ENCODE measurements around the gene IGFBP6.
A peak's percentile ranks its signal among the peaks of the same experiment; 100 is the strongest.
"Not testable (repeated sequence)": the region's sequence is repeated elsewhere in the genome, so short reads cannot be mapped to it uniquely, and the experiment has no call there.

The IGFBP6 gene

DNA sequence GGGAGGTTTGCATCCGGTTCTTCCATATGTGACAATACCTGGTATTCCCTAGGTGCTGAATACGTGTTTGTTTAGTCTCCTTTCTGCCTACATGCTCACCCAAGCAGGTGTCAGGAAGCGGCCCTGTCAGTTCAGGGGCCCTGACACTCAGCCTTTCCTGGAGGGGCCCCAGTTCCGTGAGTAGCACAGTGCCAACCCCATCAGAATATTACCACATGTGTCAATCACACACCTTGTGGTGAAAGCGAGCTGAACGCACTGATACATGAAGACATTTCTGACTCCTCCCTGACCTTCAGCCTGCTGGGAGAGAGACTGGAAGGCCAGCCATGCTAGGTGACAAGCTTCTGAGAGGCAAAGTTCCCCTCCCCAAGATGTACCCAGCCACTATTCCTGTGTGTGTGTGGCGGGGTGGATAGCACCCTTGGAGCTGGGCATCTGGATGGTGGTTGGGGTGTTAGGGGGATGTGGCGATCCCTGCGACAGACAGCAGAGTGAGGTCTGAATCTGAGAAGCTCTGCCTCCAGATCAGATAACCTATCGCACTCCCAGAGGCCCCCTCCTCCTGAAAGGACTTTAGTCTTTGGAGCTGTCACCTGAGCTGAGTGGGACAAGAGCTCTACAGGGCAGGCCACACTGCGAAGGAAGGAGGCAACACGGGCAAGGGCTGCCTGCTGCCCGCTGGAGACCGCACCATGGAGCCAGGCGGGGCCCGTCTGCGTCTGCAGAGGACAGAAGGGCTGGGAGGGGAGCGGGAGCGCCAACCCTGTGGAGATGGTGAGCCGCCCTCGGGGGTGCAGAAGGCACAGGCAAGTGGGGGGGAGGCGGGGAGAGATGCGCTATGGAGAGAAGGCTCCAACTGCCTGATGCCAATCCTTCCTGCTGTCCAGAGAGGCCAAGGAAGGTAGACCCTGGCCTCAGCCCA is 5.7 kb downstream of the IGFBP6 start, which contains the start of gene SOAT2:
Gene SOAT2 (plus strand): TSS at position 604 of the 925 bp plus-strand sequence. CDS start 92 bp downstream, at position 696.
- peak in 2 of 3 donors; percentile 47 to 59 for DNase-seq
- H3K27me3 ChIP-seq (replicated peaks in 2 of 5; ENCODE audit: control insufficient read depth in 4 of 5, insufficient read depth in 5 of 5, low read length in 4 of 5) = no peaks in the 10 kb centered on the region
- H3K9me3 ChIP-seq (ENCODE audit: control extremely low read depth in 1 of 5, control insufficient read depth in 4 of 5, insufficient read depth in 2 of 5, low read depth in 1 of 5, low read length in 4 of 5) = no peaks in the 10 kb centered on the region
- H3K4me1 ChIP-seq (ENCODE audit: control extremely low read depth in 1 of 4, control insufficient read depth in 4 of 4, insufficient read depth in 4 of 4, low read length in 3 of 4) = peaks cover 7 to 45% (median 41%) of the 10 kb centered on the region in 4 experiments
- 68% methylated on average over 17 of the region's 23 CpGs for WGBS (ENCODE audit: insufficient coverage)
- CTCF ChIA-PET = interaction anchor here (0.5 to 14.5 kb wide), 18 partner anchors 9 to 526 kb away, joined by 3 to 361 read pairs (median 4); partner anchors contain the start of genes CSAD, PFDN5, SPRYD3 and ZNF740
- no peak within 1 kb of the TSS for H3K27ac ChIP-seq (ENCODE audit: insufficient read depth in 1 of 2, low read depth in 1 of 2, low read length in 2 of 2, poor library complexity in 1 of 2, severe bottlenecking in 2 of 2)
- POLR2A ChIA-PET = interaction anchor here (0.6 to 1.9 kb wide), 4 partner anchors 24 to 164 kb away, joined by 3 to 5 read pairs (median 4); partner anchors contain the start of gene SPRYD3
- H3K4me3 ChIP-seq (ENCODE audit: control insufficient read depth in 1 of 7, extremely low read depth in 1 of 7, insufficient read depth in 4 of 7, low read depth in 2 of 7, low read length in 6 of 7) = peak within 1 kb of the TSS in 2 of 7 experiments; percentile 13 to 21
- no peaks in the 10 kb centered on the region for H3K36me3 ChIP-seq (ENCODE audit: control insufficient read depth in 4 of 4, insufficient read depth in 4 of 4, low read length in 3 of 4)

DNA sequence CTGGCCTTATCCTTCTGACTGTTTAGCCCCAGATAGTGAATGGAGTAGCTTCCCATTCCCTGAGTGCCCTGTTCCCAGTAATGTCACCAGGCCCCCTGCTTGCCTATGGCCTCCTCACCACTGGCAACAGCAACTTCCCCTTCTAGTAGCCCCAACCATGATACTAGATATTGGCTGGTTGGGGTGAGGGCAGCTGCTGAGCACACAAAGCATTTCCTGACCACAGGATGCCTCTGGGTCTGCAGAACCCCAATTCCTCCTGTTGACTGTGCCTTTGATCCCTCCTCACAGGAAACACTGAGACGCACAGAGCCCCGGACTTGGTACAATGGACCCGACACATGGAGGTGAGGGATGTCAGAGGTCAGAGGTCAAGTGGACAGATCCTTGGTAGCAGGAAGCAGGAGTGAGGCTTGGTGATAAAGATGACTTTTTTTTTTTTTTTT is 6.4 kb downstream of the IGFBP6 start:
- POLR2A ChIA-PET = interaction anchor here (0.6 to 1.9 kb wide), 4 partner anchors 19 to 99 kb away, joined by 3 to 5 read pairs (median 4); partner anchors contain the start of gene SPRYD3
- DNase-seq = peak; percentile 58 to 94 (median 93)
- CTCF ChIA-PET = interaction anchor here (0.7 to 14.5 kb wide), 9 partner anchors 8 to 95 kb away, joined by 3 to 361 read pairs (median 4); partner anchors contain the start of gene SPRYD3

DNA sequence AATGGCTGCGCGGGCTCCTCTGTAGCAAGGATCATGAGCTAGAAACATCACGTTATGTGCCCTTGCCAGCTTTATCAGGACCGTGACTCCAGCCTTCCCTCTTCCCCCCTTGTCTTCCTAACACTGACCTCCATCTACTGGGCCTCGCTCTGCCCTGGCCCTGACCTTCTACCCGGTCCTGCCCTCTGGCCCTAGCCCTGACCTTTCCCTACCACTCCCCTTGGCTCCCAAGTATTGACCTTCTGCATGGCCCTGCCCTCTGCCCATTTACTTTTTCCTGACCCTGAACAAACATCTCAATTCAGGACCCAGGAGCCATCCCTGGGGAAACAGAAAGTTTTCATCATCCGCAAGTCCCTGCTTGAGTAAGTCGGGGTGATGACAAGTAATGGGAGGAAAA is 7.8 kb downstream of the IGFBP6 start:
- Histone ChIP-seq H3K27me3 (replicated peaks in 2 of 5; ENCODE audit: control insufficient read depth in 4 of 5, insufficient read depth in 5 of 5, low read length in 4 of 5) (no peaks in the 10 kb centered on the region), H3K27ac (ENCODE audit: insufficient read depth in 1 of 2, low read depth in 1 of 2, low read length in 2 of 2, poor library complexity in 1 of 2, severe bottlenecking in 2 of 2) (no peak overlapping the region), H3K4me1 (ENCODE audit: control extremely low read depth in 1 of 4, control insufficient read depth in 4 of 4, insufficient read depth in 4 of 4, low read length in 3 of 4) (peaks cover 5 to 33% (median 28%) of the 10 kb centered on the region in 4 experiments), H3K9me3 (ENCODE audit: control extremely low read depth in 1 of 5, control insufficient read depth in 4 of 5, insufficient read depth in 2 of 5, low read depth in 1 of 5, low read length in 4 of 5) (no peaks in the 10 kb centered on the region), H3K36me3 (ENCODE audit: control insufficient read depth in 4 of 4, insufficient read depth in 4 of 4, low read length in 3 of 4) (no peaks in the 10 kb centered on the region), H3K4me3 (ENCODE audit: control insufficient read depth in 1 of 7, extremely low read depth in 1 of 7, insufficient read depth in 4 of 7, low read depth in 2 of 7, low read length in 6 of 7) (no peak overlapping the region)
- no peak for DNase-seq
- CTCF ChIA-PET = interaction anchor here (1.0 to 1.7 kb wide), 2 partner anchors 39 to 93 kb away, joined by 3 to 6 read pairs; no protein-coding TSS in a partner anchor
- POLR2A ChIA-PET = no interaction called here
- 98% methylated on average over 6 of the region's 8 CpGs for WGBS (ENCODE audit: insufficient coverage)

More for the DNA sequence above, 6.4 kb downstream of the IGFBP6 start:
- H3K4me3 ChIP-seq (ENCODE audit: control insufficient read depth in 1 of 7, extremely low read depth in 1 of 7, insufficient read depth in 4 of 7, low read depth in 2 of 7, low read length in 6 of 7) = peak overlapping the region in 2 of 7 experiments; percentile 13 to 21
- no peaks in the 10 kb centered on the region for H3K9me3 ChIP-seq (ENCODE audit: control extremely low read depth in 1 of 5, control insufficient read depth in 4 of 5, insufficient read depth in 2 of 5, low read depth in 1 of 5, low read length in 4 of 5)
- no peaks in the 10 kb centered on the region for H3K27me3 ChIP-seq (replicated peaks in 2 of 5; ENCODE audit: control insufficient read depth in 4 of 5, insufficient read depth in 5 of 5, low read length in 4 of 5)
- 0% methylated on average over 2 of the region's 3 CpGs for WGBS (ENCODE audit: insufficient coverage)
- H3K27ac ChIP-seq (ENCODE audit: insufficient read depth in 1 of 2, low read depth in 1 of 2, low read length in 2 of 2, poor library complexity in 1 of 2, severe bottlenecking in 2 of 2) = no peak overlapping the region
- peaks cover 5 to 38% (median 34%) of the 10 kb centered on the region in 4 experiments for H3K4me1 ChIP-seq (ENCODE audit: control extremely low read depth in 1 of 4, control insufficient read depth in 4 of 4, insufficient read depth in 4 of 4, low read length in 3 of 4)
- H3K36me3 ChIP-seq (ENCODE audit: control insufficient read depth in 4 of 4, insufficient read depth in 4 of 4, low read length in 3 of 4) = no peaks in the 10 kb centered on the region

DNA sequence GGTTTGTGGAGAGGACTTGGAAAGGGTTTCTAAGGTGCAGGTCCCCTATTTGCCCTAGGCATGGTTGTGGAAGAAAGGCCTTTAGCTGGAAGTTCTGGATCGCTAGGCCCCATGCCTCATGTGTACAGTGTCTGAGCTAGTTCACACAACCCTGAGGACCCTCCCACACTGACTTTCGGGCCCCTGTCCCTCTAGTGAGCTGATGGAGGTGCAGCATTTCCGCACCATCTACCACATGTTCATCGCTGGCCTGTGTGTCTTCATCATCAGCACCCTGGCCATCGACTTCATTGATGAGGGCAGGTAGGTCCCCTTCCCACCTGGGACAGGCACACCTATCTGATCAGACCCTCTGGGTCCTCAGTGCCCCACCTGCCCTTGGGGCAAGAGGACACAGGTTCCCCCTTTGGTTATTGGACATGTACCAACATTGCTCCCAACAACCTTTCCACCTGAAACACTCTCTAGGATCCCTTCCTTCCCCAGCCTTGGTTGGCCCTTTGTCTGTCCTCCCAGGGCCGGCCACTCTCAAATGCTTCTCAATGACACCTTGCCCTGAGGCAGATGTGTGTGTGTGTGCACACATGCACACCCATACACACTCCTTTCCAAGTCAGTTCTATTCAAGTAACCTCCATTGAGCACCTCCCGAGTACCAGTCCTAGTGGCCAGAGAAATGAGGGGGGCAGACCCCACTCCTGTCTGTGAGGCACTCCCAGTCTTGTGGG is 8.4 kb downstream of the IGFBP6 start:
- Histone ChIP-seq H3K27me3 (replicated peaks in 2 of 5; ENCODE audit: control insufficient read depth in 4 of 5, insufficient read depth in 5 of 5, low read length in 4 of 5) (no peaks in the 10 kb centered on the region), H3K27ac (ENCODE audit: insufficient read depth in 1 of 2, low read depth in 1 of 2, low read length in 2 of 2, poor library complexity in 1 of 2, severe bottlenecking in 2 of 2) (no peak overlapping the region), H3K9me3 (ENCODE audit: control extremely low read depth in 1 of 5, control insufficient read depth in 4 of 5, insufficient read depth in 2 of 5, low read depth in 1 of 5, low read length in 4 of 5) (no peaks in the 10 kb centered on the region), H3K4me1 (ENCODE audit: control extremely low read depth in 1 of 4, control insufficient read depth in 4 of 4, insufficient read depth in 4 of 4, low read length in 3 of 4) (peaks cover 5 to 33% (median 28%) of the 10 kb centered on the region in 4 experiments), H3K36me3 (ENCODE audit: control insufficient read depth in 4 of 4, insufficient read depth in 4 of 4, low read length in 3 of 4) (no peaks in the 10 kb centered on the region), H3K4me3 (ENCODE audit: control insufficient read depth in 1 of 7, extremely low read depth in 1 of 7, insufficient read depth in 4 of 7, low read depth in 2 of 7, low read length in 6 of 7) (no peak overlapping the region)
- 96% methylated on average over 6 of the region's 7 CpGs for WGBS (ENCODE audit: insufficient coverage)
- ChIA-PET CTCF (interaction anchor here (1.0 to 1.7 kb wide), 2 partner anchors 40 to 92 kb away, joined by 3 to 6 read pairs; no protein-coding TSS in a partner anchor), POLR2A (no interaction called here)
- no peak for DNase-seq

DNA sequence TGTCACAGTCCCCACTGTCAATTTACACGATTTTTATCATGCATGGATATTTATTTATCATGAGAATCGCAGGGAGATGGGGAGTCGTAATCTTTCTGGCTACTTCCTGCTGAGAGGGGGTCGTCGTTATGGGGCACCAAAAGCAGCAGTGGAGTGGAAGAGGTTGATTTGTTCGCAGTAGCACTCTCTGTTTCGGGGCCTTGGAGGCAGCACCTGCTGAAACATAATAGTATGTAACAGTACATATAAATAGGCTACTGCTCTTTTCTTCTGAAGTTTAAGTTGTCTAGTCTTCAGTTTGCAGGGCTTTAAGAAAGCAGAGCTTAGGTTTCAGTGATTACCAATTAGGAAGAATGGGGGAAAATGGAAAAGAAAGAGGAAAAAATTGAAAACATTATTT is 9.7 kb downstream of the IGFBP6 start:
- WGBS (ENCODE audit: insufficient coverage) = 79% methylated on average over 5 of the region's 7 CpGs
- no peaks in the 10 kb centered on the region for H3K36me3 ChIP-seq (ENCODE audit: control insufficient read depth in 4 of 4, insufficient read depth in 4 of 4, low read length in 3 of 4)
- POLR2A ChIA-PET = no interaction called here
- H3K4me1 ChIP-seq (ENCODE audit: control extremely low read depth in 1 of 4, control insufficient read depth in 4 of 4, insufficient read depth in 4 of 4, low read length in 3 of 4) = peaks cover 5 to 29% (median 26%) of the 10 kb centered on the region in 4 experiments
- no peak overlapping the region for H3K4me3 ChIP-seq (ENCODE audit: control insufficient read depth in 1 of 7, extremely low read depth in 1 of 7, insufficient read depth in 4 of 7, low read depth in 2 of 7, low read length in 6 of 7)
- H3K27me3 ChIP-seq (replicated peaks in 2 of 5; ENCODE audit: control insufficient read depth in 4 of 5, insufficient read depth in 5 of 5, low read length in 4 of 5) = no peaks in the 10 kb centered on the region
- no peaks in the 10 kb centered on the region for H3K9me3 ChIP-seq (ENCODE audit: control extremely low read depth in 1 of 5, control insufficient read depth in 4 of 5, insufficient read depth in 2 of 5, low read depth in 1 of 5, low read length in 4 of 5)
- no peak for DNase-seq
- no peak overlapping the region for H3K27ac ChIP-seq (ENCODE audit: insufficient read depth in 1 of 2, low read depth in 1 of 2, low read length in 2 of 2, poor library complexity in 1 of 2, severe bottlenecking in 2 of 2)
- CTCF ChIA-PET = no interaction called here

DNA sequence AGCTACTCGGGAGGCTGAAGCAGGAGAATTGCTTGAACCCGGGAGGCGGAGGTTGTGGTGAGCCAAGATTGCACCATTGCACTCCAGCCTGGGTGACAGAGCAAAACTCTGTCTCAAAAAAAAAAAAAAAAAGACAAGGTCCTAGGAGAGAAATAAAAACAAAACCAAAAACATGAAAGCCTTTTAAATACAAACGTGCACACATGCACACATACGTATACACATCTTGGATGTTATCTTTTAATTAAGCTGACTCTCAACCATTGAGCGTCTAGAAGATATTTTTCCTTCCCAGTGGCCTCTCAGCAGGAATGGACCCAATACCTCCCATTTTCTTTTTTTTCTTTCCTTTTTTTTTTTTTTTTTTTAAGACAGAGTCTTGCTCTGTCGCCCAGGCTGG is 15.0 kb downstream of the IGFBP6 start:
- H3K27me3 ChIP-seq (replicated peaks in 2 of 5; ENCODE audit: control insufficient read depth in 4 of 5, insufficient read depth in 5 of 5, low read length in 4 of 5); DNase-seq; H3K4me3 ChIP-seq (ENCODE audit: control insufficient read depth in 1 of 7, extremely low read depth in 1 of 7, insufficient read depth in 4 of 7, low read depth in 2 of 7, low read length in 6 of 7); H3K4me1 ChIP-seq (ENCODE audit: control extremely low read depth in 1 of 4, control insufficient read depth in 4 of 4, insufficient read depth in 4 of 4, low read length in 3 of 4); H3K36me3 ChIP-seq (ENCODE audit: control insufficient read depth in 4 of 4, insufficient read depth in 4 of 4, low read length in 3 of 4); H3K9me3 ChIP-seq (ENCODE audit: control extremely low read depth in 1 of 5, control insufficient read depth in 4 of 5, insufficient read depth in 2 of 5, low read depth in 1 of 5, low read length in 4 of 5); POLR2A ChIA-PET; H3K27ac ChIP-seq (ENCODE audit: insufficient read depth in 1 of 2, low read depth in 1 of 2, low read length in 2 of 2, poor library complexity in 1 of 2, severe bottlenecking in 2 of 2): not testable (repeated sequence)
- 93% methylated on average over 3 of the region's 7 CpGs for WGBS (ENCODE audit: insufficient coverage)
- CTCF ChIA-PET = interaction anchor here (1.4 kb wide), 1 partner anchor 9 kb away, joined by 4 read pairs; the partner anchor contains the start of gene SOAT2

All from common myeloid progenitor, CD34-positive (primary cell).